ENCODE data around the gene CYP26B1.
"Not testable (repeated sequence)": the region's sequence is repeated elsewhere in the genome, so short reads cannot be mapped to it uniquely, and the experiment has no call there.

CYP26B1 gene

GRCh38 chr2:72104821-72105588, 42.7 kb downstream of the CYP26B1 start:
- no peak for DNase-seq

GRCh38 chr2:72103690-72104089, 44.0 kb downstream of the CYP26B1 start:
- no peak for DNase-seq

- no peak for DNase-seq
Measured at GRCh38 chr2:72103161-72103560, 44.5 kb downstream of the CYP26B1 start.

- DNase-seq, result no peak
Measured at GRCh38 chr2:72098935-72099334, 48.7 kb downstream of the CYP26B1 start.

- no peak for DNase-seq
Measured at GRCh38 chr2:72097276-72097675, 50.4 kb downstream of the CYP26B1 start.

- DNase-seq, result no peak
Measured at GRCh38 chr2:72096181-72096580, 51.5 kb downstream of the CYP26B1 start.

- no peak for DNase-seq
Measured at GRCh38 chr2:72095364-72095763, 52.3 kb downstream of the CYP26B1 start.

GRCh38 chr2:72094701-72095100, 53.0 kb downstream of the CYP26B1 start:
- DNase-seq, result no peak

GRCh38 chr2:72092111-72092510, 55.6 kb downstream of the CYP26B1 start:
- DNase-seq, result no peak

GRCh38 chr2:72090781-72091482, 56.7 kb downstream of the CYP26B1 start:
- DNase-seq, result no peak

GRCh38 chr2:72090271-72090720, 57.4 kb downstream of the CYP26B1 start:
- no peak for DNase-seq

- DNase-seq, result no peak
Measured at GRCh38 chr2:72089537-72089936, 58.1 kb downstream of the CYP26B1 start.

- DNase-seq, result no peak
Measured at GRCh38 chr2:72089028-72089427, 58.6 kb downstream of the CYP26B1 start.

GRCh38 chr2:72086871-72087633, 60.6 kb downstream of the CYP26B1 start:
- DNase-seq, result not testable (repeated sequence)

- no peak for DNase-seq
Measured at GRCh38 chr2:72085513-72085912, 62.1 kb downstream of the CYP26B1 start.

GRCh38 chr2:72085036-72085435, 62.6 kb downstream of the CYP26B1 start:
- DNase-seq, result no peak

- DNase-seq, result no peak
Measured at GRCh38 chr2:72084584-72084976, 63.1 kb downstream of the CYP26B1 start.

- no peak for DNase-seq
Measured at GRCh38 chr2:72083751-72084583, 63.7 kb downstream of the CYP26B1 start.

- DNase-seq, result no peak
Measured at GRCh38 chr2:72082887-72083286, 64.8 kb downstream of the CYP26B1 start.

GRCh38 chr2:72082021-72082601, 65.6 kb downstream of the CYP26B1 start:
- DNase-seq, result no peak

- DNase-seq, result no peak
Measured at GRCh38 chr2:72081451-72081850, 66.2 kb downstream of the CYP26B1 start.
